WTC11 (cell line): Measurements from ENCODE around the gene R3HDM4. TPM values are rescaled to one million over a fixed set of nuclear protein-coding genes. Genes with fewer than 3 reads are reported as not detected.

Experiments
- ATF1 ChIP-seq: sonication (generic); formaldehyde crosslinking; IDR thresholded peaks from 2 replicates; pipeline ENCODE4 v1.8.1; 2023; ENCODE audit warnings: mild to moderate bottlenecking, moderate library complexity, missing genetic modification reagents
- CBFB ChIP-seq: sonication (generic); formaldehyde crosslinking; IDR thresholded peaks from 2 replicates; pipeline ENCODE4 v1.8.1; 2022; ENCODE audit warnings: mild to moderate bottlenecking, low read depth, missing genetic modification reagents
- ESRRA ChIP-seq: sonication (generic); formaldehyde crosslinking; IDR thresholded peaks from 2 replicates; pipeline ENCODE4 v1.8.1; 2022; ENCODE audit warnings: mild to moderate bottlenecking, missing genetic modification reagents, borderline replicate concordance
- GABPB1 ChIP-seq: sonication (generic); formaldehyde crosslinking; IDR thresholded peaks from 2 replicates; pipeline ENCODE4 v1.8.1; 2023; ENCODE audit warnings: mild to moderate bottlenecking, missing genetic modification reagents
- GRHL2 ChIP-seq: fragments of 250-450 bp; sonication (Bioruptor Pico); IDR thresholded peaks from 2 replicates; pipeline ENCODE4 v1.8.0; 2022; ENCODE audit warnings: mild to moderate bottlenecking, moderate library complexity; ENCODE audit not compliant: insufficient replicate concordance, severe bottlenecking
- GTF2I ChIP-seq: fragments of 250-450 bp; sonication (Bioruptor Pico); conservative IDR thresholded peaks from 2 replicates; pipeline ENCODE4 v1.4.0; 2021; ENCODE audit warnings: mild to moderate bottlenecking
- KAT7 ChIP-seq: sonication (generic); formaldehyde crosslinking; IDR thresholded peaks from 2 replicates; pipeline ENCODE4 v1.8.1; 2023; ENCODE audit warnings: missing genetic modification reagents, mild to moderate bottlenecking, borderline replicate concordance
- MXD4 ChIP-seq: fragments of 250-450 bp; sonication (Bioruptor Pico); IDR thresholded peaks from 2 replicates; pipeline ENCODE4 v1.8.0; 2021; ENCODE audit warnings: mild to moderate bottlenecking, moderate library complexity, borderline replicate concordance
- MYBL2 ChIP-seq: sonication (generic); formaldehyde crosslinking; IDR thresholded peaks from 2 replicates; pipeline ENCODE4 v1.8.1; 2023; ENCODE audit warnings: mild to moderate bottlenecking, moderate library complexity, missing genetic modification reagents
- NFATC4 ChIP-seq: fragments of 250-450 bp; sonication (Bioruptor Pico); IDR thresholded peaks from 2 replicates; pipeline ENCODE4 v1.9.0; 2021; ENCODE audit warnings: mild to moderate bottlenecking
- NR1H2 ChIP-seq: sonication (generic); formaldehyde crosslinking; IDR thresholded peaks from 2 replicates; pipeline ENCODE4 v1.9.0; 2021; ENCODE audit warnings: mild to moderate bottlenecking, moderate library complexity, missing genetic modification reagents
- NR3C1 ChIP-seq: sonication (generic); formaldehyde crosslinking; conservative IDR thresholded peaks from 2 replicates; pipeline ENCODE4 v1.8.1; 2023; ENCODE audit warnings: low read depth, mild to moderate bottlenecking, missing genetic modification reagents
- OVOL2 ChIP-seq: fragments of 250-450 bp; sonication (Bioruptor Pico); IDR thresholded peaks from 2 replicates; pipeline ENCODE4 v1.9.0; 2021; ENCODE audit warnings: mild to moderate bottlenecking, borderline replicate concordance
- RORB ChIP-seq: fragments of 250-450 bp; sonication (Bioruptor Pico); IDR thresholded peaks from 2 replicates; pipeline ENCODE4 v1.9.0; 2021; ENCODE audit warnings: mild to moderate bottlenecking
- SMAD3 ChIP-seq: sonication (generic); formaldehyde crosslinking; IDR thresholded peaks from 2 replicates; pipeline ENCODE4 v1.8.0; 2022; ENCODE audit warnings: missing genetic modification reagents, mild to moderate bottlenecking, borderline replicate concordance
- SP1 ChIP-seq: sonication (generic); formaldehyde crosslinking; conservative IDR thresholded peaks from 2 replicates; pipeline ENCODE4 v1.8.1; 2022; ENCODE audit warnings: missing genetic modification reagents
- TCF7 ChIP-seq: sonication (generic); formaldehyde crosslinking; IDR thresholded peaks from 2 replicates; pipeline ENCODE4 v1.8.0; 2022; ENCODE audit warnings: mild to moderate bottlenecking, low read depth, missing genetic modification reagents, moderate library complexity
- TEAD1 ChIP-seq: sonication (generic); formaldehyde crosslinking; IDR thresholded peaks from 2 replicates; pipeline ENCODE4 v1.8.0; 2022; ENCODE audit warnings: mild to moderate bottlenecking, missing genetic modification reagents
- ZNF219 ChIP-seq: sonication (generic); formaldehyde crosslinking; IDR thresholded peaks from 2 replicates; pipeline ENCODE4 v1.8.0; 2023; ENCODE audit warnings: missing genetic modification reagents, mild to moderate bottlenecking, borderline replicate concordance
- ZNF263 ChIP-seq: sonication (generic); formaldehyde crosslinking; IDR thresholded peaks from 2 replicates; pipeline ENCODE4 v1.8.1; 2022; ENCODE audit warnings: low read depth, mild to moderate bottlenecking, moderate library complexity, missing genetic modification reagents
- ZNF317 ChIP-seq: sonication (generic); formaldehyde crosslinking; IDR thresholded peaks from 2 replicates; pipeline ENCODE4 v1.8.1; 2023; ENCODE audit warnings: low read depth, mild to moderate bottlenecking, moderate library complexity, missing genetic modification reagents, borderline replicate concordance
- ZNF423 ChIP-seq: fragments of 250-450 bp; sonication (Bioruptor Pico); IDR thresholded peaks from 2 replicates; pipeline ENCODE4 v2.1.2; 2022; ENCODE audit warnings: mild to moderate bottlenecking, moderate library complexity
- total RNA-seq: library from RNA; stranded (reverse); gene quantifications from 3 replicates; pipeline ENCODE4 v1.2.3, GENCODE V29; 2021
- TF ChIP-seq, protein P1 (sequence below): sonication (generic); formaldehyde crosslinking; IDR thresholded peaks from 2 replicates; pipeline ENCODE4 v1.8.1; 2022; ENCODE audit warnings: mild to moderate bottlenecking, moderate library complexity, missing genetic modification reagents
- TF ChIP-seq, protein P2 (sequence below): sonication (generic); formaldehyde crosslinking; IDR thresholded peaks from 2 replicates; pipeline ENCODE4 v1.8.1; 2023; ENCODE audit warnings: mild to moderate bottlenecking, missing genetic modification reagents, borderline replicate concordance
- TF ChIP-seq, protein P3 (sequence below): sonication (generic); formaldehyde crosslinking; IDR thresholded peaks from 2 replicates; pipeline ENCODE4 v1.8.0; 2022; ENCODE audit warnings: mild to moderate bottlenecking, missing genetic modification reagents
- TF ChIP-seq, protein P4 (sequence below): sonication (generic); formaldehyde crosslinking; IDR thresholded peaks from 2 replicates; pipeline ENCODE4 v1.8.0; 2022; ENCODE audit warnings: missing genetic modification reagents
- TF ChIP-seq, protein P5 (sequence below): sonication (generic); formaldehyde crosslinking; IDR thresholded peaks from 2 replicates; pipeline ENCODE4 v1.8.1; 2023; ENCODE audit warnings: mild to moderate bottlenecking, missing genetic modification reagents, moderate library complexity
- TF ChIP-seq, protein P6 (sequence below): fragments of 250-450 bp; sonication (Bioruptor Pico); IDR thresholded peaks from 2 replicates; pipeline ENCODE4 v1.9.0; 2021; ENCODE audit warnings: mild to moderate bottlenecking

R3HDM4 gene
- total RNA-seq, 1 experiment from 2014 or later = 99.5 TPM

DNA sequence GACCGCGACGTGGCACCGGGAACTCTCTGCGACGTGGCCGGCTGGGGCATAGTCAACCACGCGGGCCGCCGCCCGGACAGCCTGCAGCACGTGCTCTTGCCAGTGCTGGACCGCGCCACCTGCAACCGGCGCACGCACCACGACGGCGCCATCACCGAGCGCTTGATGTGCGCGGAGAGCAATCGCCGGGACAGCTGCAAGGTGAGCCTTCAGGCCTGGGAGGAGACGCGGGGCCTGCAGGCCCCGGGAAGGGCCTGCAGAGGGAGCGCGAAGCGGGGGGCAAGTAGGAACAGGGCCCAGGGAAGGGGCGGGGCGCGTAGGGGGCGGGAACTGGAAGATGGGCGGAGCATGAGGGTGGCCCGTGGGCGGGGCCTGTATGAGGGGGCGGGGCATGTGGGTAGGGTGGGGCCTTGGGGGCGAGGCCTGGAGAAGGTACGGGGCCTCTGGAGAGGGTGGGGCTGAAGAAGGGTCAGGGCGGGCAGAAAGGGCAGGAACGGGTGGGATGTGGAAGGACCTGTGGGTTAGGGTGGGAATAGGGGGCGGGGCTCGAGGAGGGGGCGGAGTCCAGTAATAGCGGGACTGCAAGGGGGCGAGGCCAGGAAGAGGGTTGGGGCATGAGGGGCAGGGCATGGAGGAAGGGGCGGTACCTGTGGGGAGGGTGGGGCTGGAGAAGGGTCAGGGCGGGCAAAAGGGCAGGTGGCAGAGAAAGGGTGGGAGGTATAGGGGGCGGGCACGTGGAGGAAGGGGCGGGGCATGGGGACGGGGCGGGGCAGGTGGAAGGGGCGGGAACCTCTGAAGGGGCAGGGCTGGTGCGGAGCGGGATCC is 51.1 kb downstream of the R3HDM4 start (continued):
- TF ChIP-seq RORB (CRISPR knock-in tag) (no peak), SMAD3 (CRISPR knock-in tag) (0 out of 2 replicates have a peak, but pooled peaks have one; percentile 32), OVOL2 (CRISPR knock-in tag) (no peak), ZNF263 (no peak), CBFB (CRISPR knock-in tag) (no peak), NR1H2 (CRISPR knock-in tag) (no peak), ZNF317 (CRISPR knock-in tag) (0 out of 2 replicates have a peak, but pooled peaks have one; percentile 23), MYBL2 (CRISPR knock-in tag) (no peak), TCF7 (CRISPR knock-in tag) (no peak), GABPB1 (CRISPR knock-in tag) (no peak), NFATC4 (no peak), ZNF219 (CRISPR knock-in tag) (0 out of 2 replicates have a peak, but pooled peaks have one; percentile 71), ESRRA (CRISPR knock-in tag) (0 out of 2 replicates have a peak, but pooled peaks have one; percentile 8), TEAD1 (CRISPR knock-in tag) (peak; percentile 80; the same call in 1 of the 2 replicates), KAT7 (CRISPR knock-in tag) (no peak), GRHL2 (CRISPR knock-in tag) (no peak), GTF2I (CRISPR knock-in tag) (no peak), SP1 (CRISPR knock-in tag) (no peak), NR3C1 (CRISPR knock-in tag) (no peak), ZNF423 (CRISPR knock-in tag) (no peak), MXD4 (CRISPR knock-in tag) (no peak), ATF1 (CRISPR knock-in tag) (peak; percentile 61; the same call in 1 of the 2 replicates)
- TF ChIP-seq, protein P1, sequence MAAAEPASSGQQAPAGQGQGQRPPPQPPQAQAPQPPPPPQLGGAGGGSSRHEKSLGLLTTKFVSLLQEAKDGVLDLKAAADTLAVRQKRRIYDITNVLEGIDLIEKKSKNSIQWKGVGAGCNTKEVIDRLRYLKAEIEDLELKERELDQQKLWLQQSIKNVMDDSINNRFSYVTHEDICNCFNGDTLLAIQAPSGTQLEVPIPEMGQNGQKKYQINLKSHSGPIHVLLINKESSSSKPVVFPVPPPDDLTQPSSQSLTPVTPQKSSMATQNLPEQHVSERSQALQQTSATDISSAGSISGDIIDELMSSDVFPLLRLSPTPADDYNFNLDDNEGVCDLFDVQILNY = peak; percentile 69
- TF ChIP-seq, protein P2, sequence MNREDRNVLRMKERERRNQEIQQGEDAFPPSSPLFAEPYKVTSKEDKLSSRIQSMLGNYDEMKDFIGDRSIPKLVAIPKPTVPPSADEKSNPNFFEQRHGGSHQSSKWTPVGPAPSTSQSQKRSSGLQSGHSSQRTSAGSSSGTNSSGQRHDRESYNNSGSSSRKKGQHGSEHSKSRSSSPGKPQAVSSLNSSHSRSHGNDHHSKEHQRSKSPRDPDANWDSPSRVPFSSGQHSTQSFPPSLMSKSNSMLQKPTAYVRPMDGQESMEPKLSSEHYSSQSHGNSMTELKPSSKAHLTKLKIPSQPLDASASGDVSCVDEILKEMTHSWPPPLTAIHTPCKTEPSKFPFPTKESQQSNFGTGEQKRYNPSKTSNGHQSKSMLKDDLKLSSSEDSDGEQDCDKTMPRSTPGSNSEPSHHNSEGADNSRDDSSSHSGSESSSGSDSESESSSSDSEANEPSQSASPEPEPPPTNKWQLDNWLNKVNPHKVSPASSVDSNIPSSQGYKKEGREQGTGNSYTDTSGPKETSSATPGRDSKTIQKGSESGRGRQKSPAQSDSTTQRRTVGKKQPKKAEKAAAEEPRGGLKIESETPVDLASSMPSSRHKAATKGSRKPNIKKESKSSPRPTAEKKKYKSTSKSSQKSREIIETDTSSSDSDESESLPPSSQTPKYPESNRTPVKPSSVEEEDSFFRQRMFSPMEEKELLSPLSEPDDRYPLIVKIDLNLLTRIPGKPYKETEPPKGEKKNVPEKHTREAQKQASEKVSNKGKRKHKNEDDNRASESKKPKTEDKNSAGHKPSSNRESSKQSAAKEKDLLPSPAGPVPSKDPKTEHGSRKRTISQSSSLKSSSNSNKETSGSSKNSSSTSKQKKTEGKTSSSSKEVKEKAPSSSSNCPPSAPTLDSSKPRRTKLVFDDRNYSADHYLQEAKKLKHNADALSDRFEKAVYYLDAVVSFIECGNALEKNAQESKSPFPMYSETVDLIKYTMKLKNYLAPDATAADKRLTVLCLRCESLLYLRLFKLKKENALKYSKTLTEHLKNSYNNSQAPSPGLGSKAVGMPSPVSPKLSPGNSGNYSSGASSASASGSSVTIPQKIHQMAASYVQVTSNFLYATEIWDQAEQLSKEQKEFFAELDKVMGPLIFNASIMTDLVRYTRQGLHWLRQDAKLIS (CRISPR knock-in tag) = no peak
- TF ChIP-seq, protein P3, sequence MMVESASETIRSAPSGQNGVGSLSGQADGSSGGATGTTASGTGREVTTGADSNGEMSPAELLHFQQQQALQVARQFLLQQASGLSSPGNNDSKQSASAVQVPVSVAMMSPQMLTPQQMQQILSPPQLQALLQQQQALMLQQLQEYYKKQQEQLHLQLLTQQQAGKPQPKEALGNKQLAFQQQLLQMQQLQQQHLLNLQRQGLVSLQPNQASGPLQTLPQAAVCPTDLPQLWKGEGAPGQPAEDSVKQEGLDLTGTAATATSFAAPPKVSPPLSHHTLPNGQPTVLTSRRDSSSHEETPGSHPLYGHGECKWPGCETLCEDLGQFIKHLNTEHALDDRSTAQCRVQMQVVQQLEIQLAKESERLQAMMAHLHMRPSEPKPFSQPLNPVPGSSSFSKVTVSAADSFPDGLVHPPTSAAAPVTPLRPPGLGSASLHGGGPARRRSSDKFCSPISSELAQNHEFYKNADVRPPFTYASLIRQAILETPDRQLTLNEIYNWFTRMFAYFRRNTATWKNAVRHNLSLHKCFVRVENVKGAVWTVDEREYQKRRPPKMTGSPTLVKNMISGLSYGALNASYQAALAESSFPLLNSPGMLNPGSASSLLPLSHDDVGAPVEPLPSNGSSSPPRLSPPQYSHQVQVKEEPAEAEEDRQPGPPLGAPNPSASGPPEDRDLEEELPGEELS (CRISPR knock-in tag) = peak; percentile 97
- TF ChIP-seq, protein P4, sequence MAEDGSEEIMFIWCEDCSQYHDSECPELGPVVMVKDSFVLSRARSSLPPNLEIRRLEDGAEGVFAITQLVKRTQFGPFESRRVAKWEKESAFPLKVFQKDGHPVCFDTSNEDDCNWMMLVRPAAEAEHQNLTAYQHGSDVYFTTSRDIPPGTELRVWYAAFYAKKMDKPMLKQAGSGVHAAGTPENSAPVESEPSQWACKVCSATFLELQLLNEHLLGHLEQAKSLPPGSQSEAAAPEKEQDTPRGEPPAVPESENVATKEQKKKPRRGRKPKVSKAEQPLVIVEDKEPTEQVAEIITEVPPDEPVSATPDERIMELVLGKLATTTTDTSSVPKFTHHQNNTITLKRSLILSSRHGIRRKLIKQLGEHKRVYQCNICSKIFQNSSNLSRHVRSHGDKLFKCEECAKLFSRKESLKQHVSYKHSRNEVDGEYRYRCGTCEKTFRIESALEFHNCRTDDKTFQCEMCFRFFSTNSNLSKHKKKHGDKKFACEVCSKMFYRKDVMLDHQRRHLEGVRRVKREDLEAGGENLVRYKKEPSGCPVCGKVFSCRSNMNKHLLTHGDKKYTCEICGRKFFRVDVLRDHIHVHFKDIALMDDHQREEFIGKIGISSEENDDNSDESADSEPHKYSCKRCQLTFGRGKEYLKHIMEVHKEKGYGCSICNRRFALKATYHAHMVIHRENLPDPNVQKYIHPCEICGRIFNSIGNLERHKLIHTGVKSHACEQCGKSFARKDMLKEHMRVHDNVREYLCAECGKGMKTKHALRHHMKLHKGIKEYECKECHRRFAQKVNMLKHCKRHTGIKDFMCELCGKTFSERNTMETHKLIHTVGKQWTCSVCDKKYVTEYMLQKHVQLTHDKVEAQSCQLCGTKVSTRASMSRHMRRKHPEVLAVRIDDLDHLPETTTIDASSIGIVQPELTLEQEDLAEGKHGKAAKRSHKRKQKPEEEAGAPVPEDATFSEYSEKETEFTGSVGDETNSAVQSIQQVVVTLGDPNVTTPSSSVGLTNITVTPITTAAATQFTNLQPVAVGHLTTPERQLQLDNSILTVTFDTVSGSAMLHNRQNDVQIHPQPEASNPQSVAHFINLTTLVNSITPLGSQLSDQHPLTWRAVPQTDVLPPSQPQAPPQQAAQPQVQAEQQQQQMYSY = peak; percentile 56
- TF ChIP-seq, protein P5, sequence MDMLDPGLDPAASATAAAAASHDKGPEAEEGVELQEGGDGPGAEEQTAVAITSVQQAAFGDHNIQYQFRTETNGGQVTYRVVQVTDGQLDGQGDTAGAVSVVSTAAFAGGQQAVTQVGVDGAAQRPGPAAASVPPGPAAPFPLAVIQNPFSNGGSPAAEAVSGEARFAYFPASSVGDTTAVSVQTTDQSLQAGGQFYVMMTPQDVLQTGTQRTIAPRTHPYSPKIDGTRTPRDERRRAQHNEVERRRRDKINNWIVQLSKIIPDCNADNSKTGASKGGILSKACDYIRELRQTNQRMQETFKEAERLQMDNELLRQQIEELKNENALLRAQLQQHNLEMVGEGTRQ = peak; percentile 62
- TF ChIP-seq, protein P6, sequence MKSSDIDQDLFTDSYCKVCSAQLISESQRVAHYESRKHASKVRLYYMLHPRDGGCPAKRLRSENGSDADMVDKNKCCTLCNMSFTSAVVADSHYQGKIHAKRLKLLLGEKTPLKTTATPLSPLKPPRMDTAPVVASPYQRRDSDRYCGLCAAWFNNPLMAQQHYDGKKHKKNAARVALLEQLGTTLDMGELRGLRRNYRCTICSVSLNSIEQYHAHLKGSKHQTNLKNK (CRISPR knock-in tag) = no peak
